ENCODE results near the gene OAT. TPM values are rescaled to one million over a fixed set of nuclear protein-coding genes. Genes with fewer than 3 reads are reported as not detected.

Gene OAT
- total and polyA plus RNA-seq, 10 of the 15 experiments (the other 5 are each of a cell fraction or from before 2014, with no cell fraction given), result 1.2 to 9.8 (median 1.6) TPM

- WGBS (ENCODE audit: insufficient coverage, insufficient replicate concordance, low lambda C conversion rate, missing lambda C conversion rate), result 28% methylated on average over 7 of the region's 7 CpGs
- Histone ChIP-seq H3K27me3 (replicated peaks in 1 of 2; ENCODE audit: control insufficient read depth in 2 of 2, insufficient read depth in 2 of 2, low read length in 1 of 2) (peaks cover 0 to 3% of the 10 kb centered on the region in 2 experiments; a peak in 1 of 4 replicates), H3K36me3 (ENCODE audit: control insufficient read depth in 2 of 2, insufficient read depth in 2 of 2, low read length in 1 of 2) (no peaks in the 10 kb centered on the region), H3K4me2 (ENCODE audit: control insufficient read depth, insufficient read depth) (no peak overlapping the region), H3K79me2 (ENCODE audit: control insufficient read depth, insufficient read depth, low read length) (no peaks in the 10 kb centered on the region), H3K4me3 (no peak overlapping the region), H3K4me1 (ENCODE audit: control insufficient read depth, insufficient read depth, low read length) (peaks cover 6% of the 10 kb centered on the region; the same call in 1 of the 2 replicates), H2AFZ (ENCODE audit: control insufficient read depth, low read depth, low read length) (no peak overlapping the region), H3K27ac (ENCODE audit: control insufficient read depth, insufficient read depth) (no peak overlapping the region), H3K9ac (ENCODE audit: control insufficient read depth, insufficient read depth, low read length) (no peak overlapping the region), H4K20me1 (ENCODE audit: control insufficient read depth, insufficient read depth) (no peaks in the 10 kb centered on the region), H3K9me3 (replicated peaks; ENCODE audit: control insufficient read depth, insufficient read depth, low read length) (no peaks in the 10 kb centered on the region; the same call in 2 of the 3 replicates)
- no TSS peak for BruUV-seq (replicated peaks)
- TF ChIP-seq ZNF217 (IDR thresholded peaks at IDR 0.05) (no peak), SMAD1 (IDR thresholded peaks at IDR 0.05; ENCODE audit: low read depth, partially characterized antibody) (no peak), CBX3 (IDR thresholded peaks at IDR 0.05; ENCODE audit: borderline replicate concordance, low read depth) (no peak), TCF7 (IDR thresholded peaks at IDR 0.05; ENCODE audit: borderline replicate concordance) (no peak), SUPT20H (IDR thresholded peaks at IDR 0.05; ENCODE audit: borderline replicate concordance, control insufficient read depth, low read depth, low read length) (no peak), NR2F1 (conservative IDR thresholded peaks at IDR 0.05) (no peak), POLR2A (IDR thresholded peaks at IDR 0.05; ENCODE audit: low read depth, low read length) (no peak), HSF1 (IDR thresholded peaks at IDR 0.05; ENCODE audit: low read depth, low read length) (no peak), SRF (IDR thresholded peaks at IDR 0.05; ENCODE audit: low read depth in 2 of 2, low read length in 2 of 2) (no peak), IKZF2 (IDR thresholded peaks at IDR 0.05) (no peak), BHLHE40 (IDR thresholded peaks at IDR 0.05; ENCODE audit: borderline replicate concordance in 1 of 2, low read depth in 2 of 2, low read length in 1 of 2) (peak; percentile 19 to 42; a peak in 1 of 4 replicates), SIN3A (IDR thresholded peaks at IDR 0.05; ENCODE audit: low read depth, low read length) (no peak), EGR1 (IDR thresholded peaks at IDR 0.05; ENCODE audit: borderline replicate concordance in 1 of 2, low read depth in 2 of 2, low read length in 2 of 2) (no peak)
- TF ChIP-seq, protein P1, sequence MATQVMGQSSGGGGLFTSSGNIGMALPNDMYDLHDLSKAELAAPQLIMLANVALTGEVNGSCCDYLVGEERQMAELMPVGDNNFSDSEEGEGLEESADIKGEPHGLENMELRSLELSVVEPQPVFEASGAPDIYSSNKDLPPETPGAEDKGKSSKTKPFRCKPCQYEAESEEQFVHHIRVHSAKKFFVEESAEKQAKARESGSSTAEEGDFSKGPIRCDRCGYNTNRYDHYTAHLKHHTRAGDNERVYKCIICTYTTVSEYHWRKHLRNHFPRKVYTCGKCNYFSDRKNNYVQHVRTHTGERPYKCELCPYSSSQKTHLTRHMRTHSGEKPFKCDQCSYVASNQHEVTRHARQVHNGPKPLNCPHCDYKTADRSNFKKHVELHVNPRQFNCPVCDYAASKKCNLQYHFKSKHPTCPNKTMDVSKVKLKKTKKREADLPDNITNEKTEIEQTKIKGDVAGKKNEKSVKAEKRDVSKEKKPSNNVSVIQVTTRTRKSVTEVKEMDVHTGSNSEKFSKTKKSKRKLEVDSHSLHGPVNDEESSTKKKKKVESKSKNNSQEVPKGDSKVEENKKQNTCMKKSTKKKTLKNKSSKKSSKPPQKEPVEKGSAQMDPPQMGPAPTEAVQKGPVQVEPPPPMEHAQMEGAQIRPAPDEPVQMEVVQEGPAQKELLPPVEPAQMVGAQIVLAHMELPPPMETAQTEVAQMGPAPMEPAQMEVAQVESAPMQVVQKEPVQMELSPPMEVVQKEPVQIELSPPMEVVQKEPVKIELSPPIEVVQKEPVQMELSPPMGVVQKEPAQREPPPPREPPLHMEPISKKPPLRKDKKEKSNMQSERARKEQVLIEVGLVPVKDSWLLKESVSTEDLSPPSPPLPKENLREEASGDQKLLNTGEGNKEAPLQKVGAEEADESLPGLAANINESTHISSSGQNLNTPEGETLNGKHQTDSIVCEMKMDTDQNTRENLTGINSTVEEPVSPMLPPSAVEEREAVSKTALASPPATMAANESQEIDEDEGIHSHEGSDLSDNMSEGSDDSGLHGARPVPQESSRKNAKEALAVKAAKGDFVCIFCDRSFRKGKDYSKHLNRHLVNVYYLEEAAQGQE (IDR thresholded peaks at IDR 0.05; ENCODE audit: low read depth, low read length), result no peak
- TF ChIP-seq, protein P2, sequence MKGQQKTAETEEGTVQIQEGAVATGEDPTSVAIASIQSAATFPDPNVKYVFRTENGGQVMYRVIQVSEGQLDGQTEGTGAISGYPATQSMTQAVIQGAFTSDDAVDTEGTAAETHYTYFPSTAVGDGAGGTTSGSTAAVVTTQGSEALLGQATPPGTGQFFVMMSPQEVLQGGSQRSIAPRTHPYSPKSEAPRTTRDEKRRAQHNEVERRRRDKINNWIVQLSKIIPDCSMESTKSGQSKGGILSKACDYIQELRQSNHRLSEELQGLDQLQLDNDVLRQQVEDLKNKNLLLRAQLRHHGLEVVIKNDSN (IDR thresholded peaks at IDR 0.05; ENCODE audit: borderline replicate concordance, extremely low read length, insufficient read depth, low read depth, low read length), result peak; percentile 42
- FAIRE-seq (no peak), DNase-seq (ENCODE audit: low read depth, low spot score) (no peak), ATAC-seq (no peak)
- RAD21 ChIA-PET (ENCODE audit: unreplicated experiment), result interaction anchor here (1.2 kb wide), 1 partner anchor 22 kb away, joined by 3 read pairs; no protein-coding TSS in a partner anchor
- intact Hi-C loops (cut with micrococcal nuclease; ENCODE audit: unreplicated experiment), result no loop called here
- SMC1A ChIA-PET (ENCODE audit: uncharacterized antibody, unreplicated experiment), result interaction anchor here (1.3 kb wide), 1 partner anchor 10 kb away, joined by 4 read pairs; no protein-coding TSS in a partner anchor
- CTCF ChIA-PET, result interaction anchor here (1.2 to 2.8 kb wide), 3 partner anchors 76 to 372 kb away, joined by 4 to 10 read pairs (median 4); no protein-coding TSS in a partner anchor
- POLR2A ChIA-PET, result no interaction called here
- in situ Hi-C loops (cut with MboI), result no loop called here
These were observed 51.9 kb downstream of the OAT start for GRCh38 chr10:124366825-124367224.

Measured in GM12878 (cell line).